HFFc6 (cell line): Measurements from ENCODE around the gene RSPH9. TPM values are rescaled to one million over a fixed set of nuclear protein-coding genes. Genes with fewer than 3 reads are reported as not detected.
"Not testable (repeated sequence)": the region's sequence is repeated elsewhere in the genome, so short reads cannot be mapped to it uniquely, and the experiment has no call there.

ENCODE experiments used
- DNase-seq: peaks from one replicate; pipeline ENCODE4 v3.0.0-alpha.2; 2018
- H3K27ac Mint-ChIP-seq: 2 replicates; pipeline ENCODE4 v1.8.0; 2020; ENCODE audit warnings: mild to moderate bottlenecking, mixed read lengths
- H3K27me3 Mint-ChIP-seq: 2 replicates; pipeline ENCODE4 v1.8.0; 2021; ENCODE audit warnings: mild to moderate bottlenecking, moderate library complexity, mixed read lengths; ENCODE audit not compliant: insufficient read depth
- H3K36me3 Mint-ChIP-seq: 2 replicates; pipeline ENCODE4 v1.8.0; 2021; ENCODE audit warnings: low read depth, mixed read lengths
- H3K4me1 Mint-ChIP-seq: 2 replicates; pipeline ENCODE4 v1.8.0; 2020; ENCODE audit warnings: low read depth, mixed read lengths
- H3K4me3 Mint-ChIP-seq: 2 replicates; pipeline ENCODE4 v1.8.0; 2020; ENCODE audit warnings: mild to moderate bottlenecking, moderate library complexity, mixed read lengths
- H3K9me3 Mint-ChIP-seq: 2 replicates; pipeline ENCODE4 v1.8.0; 2020; ENCODE audit warnings: mild to moderate bottlenecking, mixed read lengths
- CTCF ChIP-seq: fragments of 200-600 bp; sonication (generic); IDR thresholded peaks from 2 replicates; pipeline ENCODE4 v1.5.0; 2021; ENCODE audit warnings: antibody characterized with exemption, mild to moderate bottlenecking
- total RNA-seq, 6 experiments: library from RNA; stranded (reverse); fragmentation: NEBNext Ultra II Directional; extraction: Animal tissue kit (Norgen Biotek cat#: 25700); gene quantifications; 2 replicates in 1 of 6; 3 replicates in 5 of 6; pipeline ENCODE4 v1.2.3, GENCODE V29; 2021

RSPH9 gene
- total RNA-seq, 6 experiments from 2014 or later: 0.09 to 0.60 (median 0.30) TPM; not detected in 1

- H3K27me3 Mint-ChIP-seq: peaks cover 3% of the 10 kb centered on the region
These were observed 53.9 kb downstream of the RSPH9 start for GRCh38 chr6:43698584-43699349.

GRCh38 chr6:43699564-43700186, 54.8 kb downstream of the RSPH9 start:
- H3K27ac Mint-ChIP-seq: no peak overlapping the region; the same call in 1 of the 2 replicates
- H3K4me3 Mint-ChIP-seq: no peak overlapping the region
- peaks cover 41% of the 10 kb centered on the region for H3K4me1 Mint-ChIP-seq

More at GRCh38 chr6:43698584-43699349, 53.9 kb downstream of the RSPH9 start:
- Mint-ChIP-seq H3K4me1 (peaks cover 40% of the 10 kb centered on the region), H3K9me3 (no peaks in the 10 kb centered on the region), H3K4me3 (no peak overlapping the region), H3K27ac (no peak overlapping the region), H3K36me3 (no peaks in the 10 kb centered on the region)
- peak; percentile 19 for DNase-seq
- TF ChIP-seq CTCF: no peak

GRCh38 chr6:43700939-43701560, 56.2 kb downstream of the RSPH9 start:
- DNase-seq, H3K9me3 Mint-ChIP-seq, H3K36me3 Mint-ChIP-seq, H3K27ac Mint-ChIP-seq, H3K4me3 Mint-ChIP-seq, H3K27me3 Mint-ChIP-seq: not testable (repeated sequence)
- peaks cover 46% of the 10 kb centered on the region for H3K4me1 Mint-ChIP-seq

More at GRCh38 chr6:43699564-43700186, 54.8 kb downstream of the RSPH9 start:
- DNase-seq: no peak
- no peak for TF ChIP-seq CTCF
- peaks cover 3% of the 10 kb centered on the region for H3K27me3 Mint-ChIP-seq
- H3K9me3 Mint-ChIP-seq: no peaks in the 10 kb centered on the region
- H3K36me3 Mint-ChIP-seq: no peaks in the 10 kb centered on the region

- Mint-ChIP-seq H3K27ac (peak overlapping the region; percentile 82), H3K9me3 (no peaks in the 10 kb centered on the region), H3K27me3 (peaks cover 3% of the 10 kb centered on the region), H3K4me1 (peaks cover 51% of the 10 kb centered on the region), H3K4me3 (peak overlapping the region; percentile 55), H3K36me3 (no peaks in the 10 kb centered on the region)
- no peak for DNase-seq
- no peak for TF ChIP-seq CTCF
These were observed 57.3 kb downstream of the RSPH9 start for GRCh38 chr6:43702171-43702533.

GRCh38 chr6:43702534-43703440, 58.0 kb downstream of the RSPH9 start:
- Mint-ChIP-seq H3K36me3 (no peaks in the 10 kb centered on the region), H3K4me3 (peak overlapping the region; percentile 55), H3K4me1 (peaks cover 51% of the 10 kb centered on the region), H3K9me3 (no peaks in the 10 kb centered on the region), H3K27ac (peak overlapping the region; percentile 82), H3K27me3 (peaks cover 3% of the 10 kb centered on the region)
- peak; percentile 91 for DNase-seq
- no peak for TF ChIP-seq CTCF
